Hepatocyte (in vitro differentiated cells): ENCODE data around the gene NOC4L.

Experiments
- EZH2 ChIP-seq: fragments of 200-600 bp; sonication (generic); IDR thresholded peaks from 2 replicates; pipeline ENCODE4 v1.6.1; 2016; ENCODE audit warnings: antibody characterized with exemption, mild to moderate bottlenecking, borderline replicate concordance
- EZH2phosphoT487 ChIP-seq: fragments of 200-600 bp; sonication (generic); IDR thresholded peaks from one replicate; pipeline ENCODE4 v1.6.1; 2018; ENCODE audit warnings: antibody characterized with exemption, mild to moderate bottlenecking, low read depth, moderate library complexity; ENCODE audit not compliant: unreplicated experiment, severe bottlenecking
- TF ChIP-seq, protein P1 (sequence below): fragments of 200-600 bp; sonication (generic); IDR thresholded peaks from 2 replicates; pipeline ENCODE4 v1.5.1; 2016; ENCODE audit warnings: antibody characterized with exemption, mild to moderate bottlenecking; ENCODE audit not compliant: poor library complexity

DNA sequence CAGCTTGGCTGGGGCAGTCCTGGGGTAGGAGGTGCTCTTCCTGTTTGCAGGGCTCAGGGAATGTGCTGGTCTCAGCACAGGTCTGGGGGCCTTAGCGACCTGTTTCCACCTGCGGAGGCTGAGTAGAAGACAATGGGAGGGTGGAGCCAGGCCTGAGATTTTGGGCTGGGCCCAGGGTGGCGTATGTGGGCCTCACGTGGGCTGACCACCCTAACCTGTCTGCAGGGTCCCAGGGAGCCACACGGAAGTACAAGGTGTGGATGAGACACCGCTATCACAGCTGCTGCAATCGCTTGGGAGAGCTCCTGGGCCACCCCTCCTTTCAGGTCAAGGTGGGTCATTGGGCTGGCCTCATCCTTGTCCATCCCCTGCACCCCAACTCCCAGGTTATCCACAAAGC lies 1.1 kb downstream of the NOC4L start:
- TF ChIP-seq, protein P1, sequence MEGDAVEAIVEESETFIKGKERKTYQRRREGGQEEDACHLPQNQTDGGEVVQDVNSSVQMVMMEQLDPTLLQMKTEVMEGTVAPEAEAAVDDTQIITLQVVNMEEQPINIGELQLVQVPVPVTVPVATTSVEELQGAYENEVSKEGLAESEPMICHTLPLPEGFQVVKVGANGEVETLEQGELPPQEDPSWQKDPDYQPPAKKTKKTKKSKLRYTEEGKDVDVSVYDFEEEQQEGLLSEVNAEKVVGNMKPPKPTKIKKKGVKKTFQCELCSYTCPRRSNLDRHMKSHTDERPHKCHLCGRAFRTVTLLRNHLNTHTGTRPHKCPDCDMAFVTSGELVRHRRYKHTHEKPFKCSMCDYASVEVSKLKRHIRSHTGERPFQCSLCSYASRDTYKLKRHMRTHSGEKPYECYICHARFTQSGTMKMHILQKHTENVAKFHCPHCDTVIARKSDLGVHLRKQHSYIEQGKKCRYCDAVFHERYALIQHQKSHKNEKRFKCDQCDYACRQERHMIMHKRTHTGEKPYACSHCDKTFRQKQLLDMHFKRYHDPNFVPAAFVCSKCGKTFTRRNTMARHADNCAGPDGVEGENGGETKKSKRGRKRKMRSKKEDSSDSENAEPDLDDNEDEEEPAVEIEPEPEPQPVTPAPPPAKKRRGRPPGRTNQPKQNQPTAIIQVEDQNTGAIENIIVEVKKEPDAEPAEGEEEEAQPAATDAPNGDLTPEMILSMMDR: no peak
- TF ChIP-seq EZH2 (no peak), EZH2phosphoT487 (no peak)
